PFSK-1 (cell line): ENCODE results near the gene ZBTB43.

Experiments
- FOXP2 ChIP-seq: optimal IDR thresholded peaks from 2 replicates; pipeline ENCODE3; 2011; ENCODE audit warnings: borderline replicate concordance, control low read depth, inconsistent platforms; ENCODE audit not compliant: insufficient read depth; ENCODE audit errors: extremely low read length, extremely low read depth
- POLR2AphosphoS5 ChIP-seq: IDR thresholded peaks from 2 replicates; pipeline ENCODE4 v1.6.1; 2012; ENCODE audit warnings: low read depth, mild to moderate bottlenecking, control low read depth, low read length, moderate library complexity
- SIN3A ChIP-seq: IDR thresholded peaks from 2 replicates; pipeline ENCODE4 v1.6.1; 2012; ENCODE audit warnings: mild to moderate bottlenecking, low read length, moderate library complexity, borderline replicate concordance; ENCODE audit not compliant: insufficient read depth
- TAF1 ChIP-seq: IDR thresholded peaks from 2 replicates; pipeline ENCODE4 v1.6.1; 2012; ENCODE audit warnings: low read length, control low read depth, borderline replicate concordance; ENCODE audit not compliant: insufficient read depth
- TF ChIP-seq, protein P1 (sequence below), 2 experiments: IDR thresholded peaks; 2 replicates each; pipeline versions ENCODE4 v1.6.1 to v1.8.0; 2011 to 2012; ENCODE audit warnings: low read depth in 2 of 2, low read length in 2 of 2, control low read depth in 1 of 2, inconsistent platforms in 1 of 2, mild to moderate bottlenecking in 1 of 2, moderate library complexity in 1 of 2; ENCODE audit not compliant: insufficient read depth in 1 of 2

Gene ZBTB43

DNA sequence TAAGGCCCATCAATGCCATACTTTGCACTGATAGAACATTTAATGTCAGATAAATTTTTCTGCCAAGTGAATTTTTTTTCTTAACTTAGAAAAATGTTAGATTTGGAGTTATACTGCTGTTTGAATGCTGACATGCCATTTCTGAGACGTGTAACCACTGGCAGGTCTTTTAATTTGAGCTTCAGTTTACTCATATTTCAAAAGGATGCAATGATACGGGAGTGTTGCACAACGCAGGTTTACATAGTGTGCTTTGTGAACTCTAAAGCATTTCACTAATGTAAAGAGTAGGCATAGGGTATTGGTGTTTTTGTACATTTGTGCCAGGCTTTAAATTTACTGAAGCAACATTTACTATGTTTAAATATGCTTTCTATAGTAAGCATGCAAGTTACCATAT lies 4.2 kb downstream of the ZBTB43 start:
- TF ChIP-seq POLR2AphosphoS5 (no peak), TAF1 (no peak), SIN3A (no peak), FOXP2 (no peak)
- TF ChIP-seq, protein P1, sequence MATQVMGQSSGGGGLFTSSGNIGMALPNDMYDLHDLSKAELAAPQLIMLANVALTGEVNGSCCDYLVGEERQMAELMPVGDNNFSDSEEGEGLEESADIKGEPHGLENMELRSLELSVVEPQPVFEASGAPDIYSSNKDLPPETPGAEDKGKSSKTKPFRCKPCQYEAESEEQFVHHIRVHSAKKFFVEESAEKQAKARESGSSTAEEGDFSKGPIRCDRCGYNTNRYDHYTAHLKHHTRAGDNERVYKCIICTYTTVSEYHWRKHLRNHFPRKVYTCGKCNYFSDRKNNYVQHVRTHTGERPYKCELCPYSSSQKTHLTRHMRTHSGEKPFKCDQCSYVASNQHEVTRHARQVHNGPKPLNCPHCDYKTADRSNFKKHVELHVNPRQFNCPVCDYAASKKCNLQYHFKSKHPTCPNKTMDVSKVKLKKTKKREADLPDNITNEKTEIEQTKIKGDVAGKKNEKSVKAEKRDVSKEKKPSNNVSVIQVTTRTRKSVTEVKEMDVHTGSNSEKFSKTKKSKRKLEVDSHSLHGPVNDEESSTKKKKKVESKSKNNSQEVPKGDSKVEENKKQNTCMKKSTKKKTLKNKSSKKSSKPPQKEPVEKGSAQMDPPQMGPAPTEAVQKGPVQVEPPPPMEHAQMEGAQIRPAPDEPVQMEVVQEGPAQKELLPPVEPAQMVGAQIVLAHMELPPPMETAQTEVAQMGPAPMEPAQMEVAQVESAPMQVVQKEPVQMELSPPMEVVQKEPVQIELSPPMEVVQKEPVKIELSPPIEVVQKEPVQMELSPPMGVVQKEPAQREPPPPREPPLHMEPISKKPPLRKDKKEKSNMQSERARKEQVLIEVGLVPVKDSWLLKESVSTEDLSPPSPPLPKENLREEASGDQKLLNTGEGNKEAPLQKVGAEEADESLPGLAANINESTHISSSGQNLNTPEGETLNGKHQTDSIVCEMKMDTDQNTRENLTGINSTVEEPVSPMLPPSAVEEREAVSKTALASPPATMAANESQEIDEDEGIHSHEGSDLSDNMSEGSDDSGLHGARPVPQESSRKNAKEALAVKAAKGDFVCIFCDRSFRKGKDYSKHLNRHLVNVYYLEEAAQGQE (IDR thresholded peaks at IDR 0.05; ENCODE audit: insufficient read depth in 1 of 2, low read depth in 2 of 2, low read length in 2 of 2) = no peak

GRCh38 chr9:126813072-126813471 lies 8.2 kb downstream of the ZBTB43 start:
- no peak for TF ChIP-seq POLR2AphosphoS5
- TF ChIP-seq FOXP2 = no peak
- no peak for TF ChIP-seq TAF1
- TF ChIP-seq, protein P1 (IDR thresholded peaks at IDR 0.05; ENCODE audit: insufficient read depth in 1 of 2, low read depth in 2 of 2, low read length in 2 of 2) = no peak
- TF ChIP-seq SIN3A = no peak

DNA sequence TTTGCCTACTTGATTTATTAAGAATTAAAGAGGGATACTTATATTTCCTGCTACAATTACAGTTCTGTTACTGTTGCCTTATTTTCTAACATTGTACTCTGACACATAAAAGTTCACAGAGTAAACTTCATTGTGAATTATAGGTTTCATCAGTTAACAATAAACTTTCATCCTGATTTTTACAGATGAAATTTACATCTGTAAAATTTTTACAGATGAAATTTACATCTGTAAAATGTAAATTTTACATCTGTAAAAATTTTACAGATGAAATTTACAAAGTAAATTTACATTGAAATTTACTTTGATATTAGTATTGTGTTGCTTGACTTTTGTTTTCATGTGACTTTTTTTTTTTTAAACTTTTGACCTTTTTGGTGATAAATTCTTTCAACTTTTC lies 9.3 kb downstream of the ZBTB43 start:
- TF ChIP-seq POLR2AphosphoS5 (no peak), TAF1 (no peak), SIN3A (no peak), FOXP2 (no peak)
- TF ChIP-seq, protein P1 (IDR thresholded peaks at IDR 0.05; ENCODE audit: insufficient read depth in 1 of 2, low read depth in 2 of 2, low read length in 2 of 2) = no peak

DNA sequence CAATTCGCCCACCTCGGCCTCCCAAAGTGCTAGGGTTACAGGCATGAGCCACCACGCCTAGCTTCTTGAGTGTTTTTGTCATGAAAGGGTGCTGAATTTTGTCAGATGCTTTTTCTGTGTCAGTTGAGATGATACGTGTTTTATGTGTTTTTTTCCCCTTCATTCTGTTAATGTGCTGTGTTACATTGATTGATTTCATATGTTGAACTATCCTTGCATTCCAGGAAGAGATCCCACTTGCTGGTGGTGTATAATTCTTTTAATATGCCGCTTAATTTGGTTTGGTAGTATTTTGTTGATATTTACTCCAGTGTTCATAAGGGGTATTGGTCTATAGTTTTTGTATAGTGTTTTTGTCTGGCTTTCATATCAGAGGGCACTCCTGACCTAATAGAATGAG lies 13.6 kb downstream of the ZBTB43 start:
- no peak for TF ChIP-seq POLR2AphosphoS5
- TF ChIP-seq, protein P1 (IDR thresholded peaks at IDR 0.05; ENCODE audit: insufficient read depth in 1 of 2, low read depth in 2 of 2, low read length in 2 of 2) = no peak
- TF ChIP-seq FOXP2 = no peak
- TF ChIP-seq TAF1 = no peak
- TF ChIP-seq SIN3A = no peak

DNA sequence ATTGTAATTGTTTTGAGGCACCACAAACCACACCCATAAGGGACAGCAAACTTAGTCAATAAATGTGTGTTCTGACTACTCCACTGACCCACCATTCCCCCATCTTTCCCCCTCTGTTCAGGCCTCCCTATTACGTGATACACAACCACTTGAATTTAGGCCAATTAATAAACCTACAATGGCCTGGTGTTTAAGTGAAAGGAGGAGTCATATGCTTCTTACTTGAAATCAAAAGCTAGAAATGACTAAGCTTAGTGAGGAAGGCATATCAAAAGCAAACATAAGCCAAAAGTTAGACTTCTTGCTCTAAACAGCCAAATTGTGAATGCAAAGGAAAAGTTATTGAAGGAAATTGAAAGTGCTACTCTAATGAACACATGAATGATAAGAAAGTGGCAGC lies 14.6 kb downstream of the ZBTB43 start:
- TF ChIP-seq SIN3A = no peak
- TF ChIP-seq, protein P1 (IDR thresholded peaks at IDR 0.05; ENCODE audit: insufficient read depth in 1 of 2, low read depth in 2 of 2, low read length in 2 of 2) = no peak
- no peak for TF ChIP-seq TAF1
- TF ChIP-seq FOXP2 = no peak
- no peak for TF ChIP-seq POLR2AphosphoS5
